ENCODE data around the gene ZNF808.

DNA sequence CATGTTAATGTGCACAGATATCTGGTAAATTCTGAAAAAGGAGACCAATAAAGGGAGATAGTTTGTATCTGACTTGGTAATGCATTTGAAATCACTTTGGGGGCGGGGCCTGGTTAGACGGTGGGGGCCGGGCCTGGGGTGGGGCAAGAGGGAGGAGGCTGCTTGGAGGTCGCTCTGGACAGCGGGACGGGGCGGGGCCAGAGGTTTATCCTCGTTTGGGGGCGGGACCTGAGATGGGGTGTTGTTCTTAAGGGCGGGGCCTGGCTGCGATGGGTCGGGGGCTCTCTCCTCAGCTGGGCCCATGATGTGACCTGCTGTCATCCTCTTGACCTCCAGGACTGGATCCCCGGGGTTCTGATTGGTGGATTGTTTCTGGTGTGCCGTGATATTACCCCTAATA lies 4.9 kb upstream of the ZNF808 start:
- TF ChIP-seq, protein P1, sequence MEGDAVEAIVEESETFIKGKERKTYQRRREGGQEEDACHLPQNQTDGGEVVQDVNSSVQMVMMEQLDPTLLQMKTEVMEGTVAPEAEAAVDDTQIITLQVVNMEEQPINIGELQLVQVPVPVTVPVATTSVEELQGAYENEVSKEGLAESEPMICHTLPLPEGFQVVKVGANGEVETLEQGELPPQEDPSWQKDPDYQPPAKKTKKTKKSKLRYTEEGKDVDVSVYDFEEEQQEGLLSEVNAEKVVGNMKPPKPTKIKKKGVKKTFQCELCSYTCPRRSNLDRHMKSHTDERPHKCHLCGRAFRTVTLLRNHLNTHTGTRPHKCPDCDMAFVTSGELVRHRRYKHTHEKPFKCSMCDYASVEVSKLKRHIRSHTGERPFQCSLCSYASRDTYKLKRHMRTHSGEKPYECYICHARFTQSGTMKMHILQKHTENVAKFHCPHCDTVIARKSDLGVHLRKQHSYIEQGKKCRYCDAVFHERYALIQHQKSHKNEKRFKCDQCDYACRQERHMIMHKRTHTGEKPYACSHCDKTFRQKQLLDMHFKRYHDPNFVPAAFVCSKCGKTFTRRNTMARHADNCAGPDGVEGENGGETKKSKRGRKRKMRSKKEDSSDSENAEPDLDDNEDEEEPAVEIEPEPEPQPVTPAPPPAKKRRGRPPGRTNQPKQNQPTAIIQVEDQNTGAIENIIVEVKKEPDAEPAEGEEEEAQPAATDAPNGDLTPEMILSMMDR (IDR thresholded peaks at IDR 0.05) = no peak
- no peak for TF ChIP-seq ZFX (IDR thresholded peaks at IDR 0.05; ENCODE audit: borderline replicate concordance)

All from 22Rv1 (cell line).